ENCODE results near the gene JAG1.
A peak's percentile ranks its signal among the peaks of the same experiment; 100 is the strongest.

JAG1 gene

DNA sequence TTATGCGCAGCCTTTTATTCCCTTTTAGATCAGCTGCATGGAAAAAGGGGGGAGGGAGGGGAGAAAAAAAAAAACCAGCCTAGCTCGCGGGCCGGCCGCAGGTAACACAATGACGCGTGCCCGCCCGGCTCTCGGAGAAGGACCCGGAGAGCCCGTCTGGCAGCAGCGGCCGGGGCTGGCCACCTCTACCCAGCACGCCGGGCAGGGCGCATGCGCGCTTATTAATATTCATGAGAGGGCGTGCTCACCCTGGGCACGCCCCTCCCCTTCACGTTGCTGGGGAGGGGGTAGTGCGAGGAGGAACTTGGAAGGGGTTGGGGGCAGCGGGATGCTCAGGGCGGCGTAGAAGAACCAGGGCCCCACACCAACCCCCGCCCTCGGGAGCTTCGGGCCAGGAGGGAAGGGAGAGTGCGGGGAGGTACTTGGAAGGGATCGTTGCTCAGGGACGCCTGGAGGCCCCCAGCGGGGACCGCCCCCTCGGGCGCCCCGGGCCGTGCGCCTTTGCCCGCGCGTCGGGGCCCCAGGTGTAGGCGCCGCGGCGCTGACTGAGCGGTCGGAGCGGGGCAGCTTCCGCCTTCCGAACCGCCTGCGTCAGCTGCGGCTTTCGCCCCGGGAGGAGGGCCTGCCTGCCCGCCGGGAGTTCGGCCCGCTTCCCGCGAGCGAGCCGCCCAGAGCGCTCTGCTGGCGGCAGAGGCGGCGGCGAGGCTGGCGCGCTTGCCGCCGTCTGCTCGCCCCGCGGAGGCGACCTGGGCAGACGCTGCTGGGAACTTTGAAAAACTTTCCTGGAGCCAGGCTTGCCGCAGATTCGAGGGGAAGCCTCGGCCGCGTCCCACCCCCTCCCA lies at the start of gene JAG1:
Gene JAG1, minus strand, starts transcription at position 158 of the 842 bp plus-strand sequence. CDS start 469 bp downstream, outside the sequence.
- DNase-seq, result peak; percentile 76

DNA sequence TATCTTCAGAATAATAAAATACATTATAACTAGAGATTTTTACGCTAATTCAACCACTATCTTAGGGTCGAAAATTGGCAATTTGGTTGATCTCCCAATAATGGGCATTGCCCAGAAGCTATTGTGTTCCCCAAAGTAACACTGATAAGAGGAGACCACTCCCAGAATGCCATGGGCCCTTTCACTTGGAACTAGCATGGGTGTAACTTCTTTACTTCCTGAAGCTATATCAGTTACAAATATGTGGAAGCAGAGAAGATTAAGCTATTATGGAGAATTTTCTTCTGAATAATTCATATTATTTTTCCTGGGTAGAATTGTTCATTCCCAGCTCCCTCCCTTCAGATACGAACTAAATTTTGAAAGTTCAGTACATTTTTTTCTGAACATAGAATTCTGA lies 48.2 kb upstream of the JAG1 start:
- DNase-seq, result no peak

DNA sequence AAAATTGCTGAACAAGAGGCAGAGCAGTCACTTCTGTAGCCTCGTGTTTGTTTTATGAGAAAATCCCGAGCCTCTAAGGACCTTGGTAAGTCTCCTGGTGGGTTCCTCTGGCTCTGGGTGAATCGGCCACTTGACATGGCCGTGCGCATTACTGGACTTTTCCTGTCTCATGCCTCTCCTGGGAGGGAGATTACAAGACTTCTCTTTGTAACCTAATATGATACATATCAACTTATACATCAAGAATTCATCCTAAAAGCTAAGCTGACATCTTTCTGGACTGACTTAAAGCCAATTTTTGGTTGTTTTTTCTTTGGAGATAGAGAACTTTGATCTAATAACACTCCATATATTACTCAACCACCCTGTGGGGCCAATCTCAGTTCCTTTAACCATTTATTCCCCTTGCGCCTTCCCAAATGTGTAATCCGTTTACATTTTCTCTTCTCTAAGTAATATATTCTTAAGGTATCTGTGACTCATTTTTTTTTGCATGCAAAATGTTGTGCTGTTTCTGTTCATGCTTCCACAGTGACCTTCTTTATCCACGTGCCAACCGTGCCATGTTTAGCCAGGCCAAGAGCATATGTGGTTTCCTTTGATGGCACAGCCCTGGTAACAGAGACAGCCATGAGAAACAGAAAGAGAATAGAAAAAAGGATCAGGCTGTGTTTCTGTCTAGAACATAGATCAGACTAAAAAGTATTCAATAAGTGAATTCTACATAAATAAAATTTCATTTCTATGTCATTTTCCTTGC lies 47.5 kb upstream of the JAG1 start:
- DNase-seq, result no peak

DNA sequence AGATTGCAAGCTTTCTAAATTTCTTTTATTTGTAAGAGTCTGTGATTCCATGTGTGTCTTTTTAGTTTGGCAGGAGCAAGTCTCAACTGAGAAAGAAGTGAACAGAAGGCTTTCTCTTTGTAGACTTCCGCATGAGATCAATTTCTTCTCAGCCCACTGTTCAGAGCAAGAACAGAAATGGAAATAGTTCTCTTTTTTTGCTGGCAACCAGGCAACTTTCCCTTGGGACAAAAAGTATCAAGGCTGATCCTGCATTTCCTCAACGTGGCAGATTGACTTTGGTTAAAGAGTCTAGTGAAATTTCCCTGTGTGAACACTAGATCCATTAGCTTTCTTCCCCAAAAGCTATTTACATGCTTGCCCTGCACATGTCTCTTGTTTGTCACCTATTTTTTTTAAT lies 46.8 kb upstream of the JAG1 start:
- DNase-seq, result no peak

DNA sequence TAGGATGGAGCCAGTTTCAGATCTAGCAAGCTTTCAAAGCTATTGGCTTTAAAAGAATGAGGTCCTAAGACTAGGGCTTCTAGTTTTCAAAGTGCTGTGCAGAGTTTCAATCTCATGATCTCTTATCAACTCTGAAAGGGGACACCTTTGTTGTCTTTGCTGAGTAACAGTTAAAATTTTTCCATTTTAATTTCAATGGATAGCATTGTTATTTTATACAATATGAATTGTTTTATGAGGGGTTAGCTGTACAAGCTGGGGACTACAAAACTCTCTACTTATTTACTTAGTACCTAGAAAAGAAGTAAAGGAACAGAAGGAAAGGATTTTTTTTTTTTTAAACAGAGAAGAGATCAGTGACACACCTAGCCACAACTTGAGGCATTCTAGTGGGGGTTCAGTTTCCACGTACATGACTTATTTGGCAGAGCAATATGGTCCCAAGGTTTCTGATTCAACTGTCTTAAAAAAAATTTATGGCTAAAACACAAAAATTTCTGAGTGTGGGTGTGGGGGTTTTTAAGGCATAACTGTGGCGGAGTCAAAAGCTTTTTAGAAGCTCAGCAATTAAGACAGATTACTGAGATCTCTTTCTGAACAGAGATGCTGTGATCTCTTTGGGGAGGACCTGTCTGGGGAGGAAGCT lies 46.1 kb upstream of the JAG1 start:
- no peak for DNase-seq

DNA sequence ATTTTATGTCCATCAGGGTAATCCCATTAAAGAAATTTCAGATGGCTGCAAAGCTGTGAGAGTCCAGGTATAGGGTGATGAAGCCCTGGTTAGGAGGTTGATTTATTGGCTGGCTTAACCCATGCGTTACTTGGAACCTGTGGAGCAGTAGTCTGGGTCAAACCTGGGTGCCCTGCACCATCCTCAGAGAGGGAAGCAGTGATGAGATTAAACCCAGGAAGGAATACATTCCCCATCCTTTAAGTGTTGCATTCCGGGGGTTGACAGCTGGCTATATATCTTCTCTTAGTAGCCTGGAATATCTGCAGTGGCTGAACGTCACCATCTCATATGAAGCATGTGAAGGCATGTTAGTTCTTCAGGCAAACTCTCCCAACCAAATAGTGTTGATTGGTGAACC lies 44.9 kb upstream of the JAG1 start:
- DNase-seq, result no peak

DNA sequence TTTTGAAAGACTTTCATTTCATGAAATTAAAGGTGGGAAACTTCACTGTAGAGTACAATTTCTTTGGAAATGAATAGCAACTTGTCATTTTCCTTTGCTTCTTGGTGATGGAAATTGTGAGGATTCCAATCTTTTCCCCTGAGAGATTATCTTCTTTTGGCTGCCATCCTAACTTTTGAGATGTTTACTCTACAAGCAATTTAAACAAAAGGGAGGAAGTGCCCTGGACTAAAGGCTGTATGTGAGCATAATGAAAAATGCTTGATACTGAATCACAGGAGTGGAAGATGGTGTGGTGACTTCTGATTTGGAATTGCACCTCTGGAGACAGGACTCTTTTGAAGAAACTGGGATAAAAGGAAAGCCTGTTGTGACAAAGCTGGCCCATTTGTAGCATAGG lies 43.1 kb upstream of the JAG1 start:
- no peak for DNase-seq

DNA sequence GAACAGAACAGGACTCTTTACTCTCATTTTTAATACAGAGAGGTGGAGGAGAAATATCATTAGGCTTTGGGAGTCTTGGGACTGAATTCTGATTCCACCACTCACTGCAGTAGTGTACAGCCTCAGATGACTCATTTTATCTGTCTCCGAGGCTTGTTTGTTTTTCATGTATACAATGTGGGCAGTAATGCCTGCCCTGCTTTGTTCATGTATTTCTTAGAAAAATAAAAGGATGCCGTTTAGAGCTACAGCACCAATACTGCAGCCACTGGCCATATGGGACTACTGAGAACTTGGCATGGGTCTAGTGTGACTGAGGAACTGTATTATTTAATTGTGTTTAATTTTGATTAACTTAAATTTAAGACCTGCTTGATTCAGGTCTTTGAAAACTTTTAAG lies 41.2 kb upstream of the JAG1 start:
- DNase-seq, result no peak

DNA sequence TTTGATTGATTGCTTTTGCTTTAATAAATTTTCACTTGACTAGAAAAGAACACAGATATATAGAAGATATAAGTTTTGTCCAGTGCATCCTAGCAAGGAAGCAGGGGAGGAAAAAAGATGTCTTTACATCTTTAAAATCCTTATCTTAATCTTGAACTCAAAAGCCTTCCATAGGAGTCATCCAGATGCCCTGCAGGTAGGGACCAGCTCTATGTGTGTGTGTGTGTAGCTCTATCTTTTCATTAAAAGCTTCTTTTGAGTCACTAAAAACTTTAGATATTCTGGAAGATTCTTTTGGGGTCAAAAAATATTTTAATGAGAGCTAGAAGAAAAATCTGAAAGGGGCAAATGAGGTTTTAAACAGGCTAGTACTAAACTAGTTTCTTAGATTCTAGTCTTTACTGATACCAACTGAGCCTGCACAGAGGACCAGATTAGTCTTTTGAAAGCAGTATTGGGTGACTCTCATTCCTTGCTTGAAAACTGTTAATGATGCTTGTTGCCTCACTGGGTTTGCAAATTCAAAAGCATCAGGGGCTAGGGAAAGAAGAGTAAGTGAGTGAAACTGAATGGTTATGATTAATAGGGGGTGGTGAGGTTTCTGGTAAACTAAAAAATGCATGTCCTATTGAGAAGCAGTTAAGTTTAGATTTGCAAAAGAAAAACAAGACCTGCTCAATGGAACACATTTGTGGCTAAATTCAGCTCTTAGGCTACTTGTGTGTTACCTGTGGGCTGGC lies 40.6 kb upstream of the JAG1 start:
- DNase-seq, result no peak

DNA sequence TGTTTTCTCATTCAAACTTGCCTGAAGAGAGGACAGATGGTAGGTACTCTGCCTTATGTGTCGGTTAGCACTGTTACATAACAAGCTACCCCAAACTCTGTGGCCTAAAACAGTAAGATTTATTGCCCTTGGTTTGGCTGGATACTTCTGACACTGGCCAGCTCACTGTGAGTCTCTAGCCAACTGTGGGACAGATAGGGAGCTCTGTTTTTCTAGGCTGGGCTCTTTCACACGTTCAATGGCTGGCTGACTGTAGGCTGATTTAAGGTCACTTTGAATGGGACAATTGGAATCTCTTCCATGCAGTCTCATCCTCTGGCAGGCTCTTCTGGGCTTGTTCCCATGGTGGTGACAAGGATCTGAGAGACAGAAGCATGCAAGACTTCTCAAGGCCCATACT lies 39.4 kb upstream of the JAG1 start:
- no peak for DNase-seq

DNA sequence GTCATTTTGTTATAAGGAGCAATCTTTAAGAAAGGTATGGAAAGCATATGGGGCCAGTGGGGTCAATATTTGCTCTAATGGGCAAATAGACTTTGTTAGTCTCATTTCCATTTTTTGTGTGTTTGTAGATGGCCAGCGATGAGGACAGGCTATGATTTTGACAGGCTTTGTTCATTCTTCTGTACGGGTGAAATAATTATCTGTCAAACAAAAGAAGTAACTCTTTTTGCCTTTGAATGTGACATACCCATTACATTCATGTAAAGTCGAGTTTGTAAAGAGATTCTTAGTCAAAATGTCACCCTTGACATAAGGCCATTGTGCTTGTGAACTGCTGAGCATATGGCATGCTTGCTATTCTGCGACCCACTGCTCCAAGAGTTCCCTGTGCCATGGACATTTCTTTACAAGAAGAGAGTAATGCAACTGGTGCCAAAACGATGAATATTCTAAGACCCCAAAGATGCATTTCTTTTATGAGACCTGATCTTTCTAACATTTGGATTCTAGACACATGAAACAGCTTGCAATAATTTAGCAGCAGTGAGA lies 38.2 kb upstream of the JAG1 start:
- no peak for DNase-seq

DNA sequence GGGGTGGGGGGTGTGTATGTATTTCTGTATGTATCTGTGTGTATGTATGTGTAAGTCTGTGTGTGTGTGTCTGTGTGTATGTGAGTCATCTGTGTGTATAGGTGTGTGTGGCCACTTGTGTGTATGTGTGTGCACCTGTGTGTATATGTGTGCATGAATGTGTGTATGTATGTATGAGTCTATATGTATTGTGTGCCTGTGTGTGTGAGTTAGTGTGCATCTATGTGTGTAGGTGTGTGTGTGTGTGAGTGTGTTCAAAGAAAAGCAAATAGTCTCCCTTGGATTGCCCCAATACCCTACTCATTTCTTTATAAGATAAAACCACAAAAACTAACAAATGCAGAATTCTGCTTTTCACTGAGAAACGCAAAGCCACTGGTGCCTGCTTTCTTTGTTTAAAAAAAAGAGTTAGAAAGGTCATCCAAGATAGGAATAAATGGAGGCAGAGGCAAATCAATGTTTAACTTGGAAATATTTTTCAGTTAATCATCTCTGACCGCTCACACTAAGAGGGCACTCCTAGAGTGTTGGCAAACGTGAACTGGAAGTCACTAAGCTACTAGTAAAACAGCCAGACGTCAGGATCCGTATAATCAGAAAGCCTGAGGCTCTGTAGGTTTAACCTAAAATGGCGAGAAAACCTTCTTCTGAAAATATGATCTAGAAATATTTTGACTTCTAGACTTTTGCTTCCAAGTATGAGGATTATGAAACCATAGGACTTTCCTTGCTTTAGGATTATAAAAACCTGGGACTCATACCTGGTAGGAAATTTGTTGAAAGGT lies 37.4 kb upstream of the JAG1 start:
- no peak for DNase-seq

DNA sequence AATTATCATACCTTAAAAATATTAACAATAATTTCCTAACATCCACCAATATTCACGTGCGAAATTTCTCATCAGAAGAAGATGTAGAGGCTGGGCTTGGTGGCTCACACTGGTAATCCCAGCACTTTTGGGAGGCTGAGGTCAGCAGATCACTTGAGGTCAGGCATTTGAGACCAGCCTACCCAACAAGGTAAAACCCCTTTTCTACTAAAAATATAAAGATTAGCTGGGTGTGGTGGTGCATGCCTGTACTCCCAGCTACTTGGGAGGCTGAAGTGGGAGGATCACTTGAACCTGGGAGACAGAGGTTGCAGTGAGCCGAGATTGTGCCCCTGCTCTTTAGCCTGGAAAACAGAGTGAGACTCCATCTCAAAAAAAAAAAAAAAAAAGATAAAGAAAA lies 36.1 kb upstream of the JAG1 start:
- no peak for DNase-seq

DNA sequence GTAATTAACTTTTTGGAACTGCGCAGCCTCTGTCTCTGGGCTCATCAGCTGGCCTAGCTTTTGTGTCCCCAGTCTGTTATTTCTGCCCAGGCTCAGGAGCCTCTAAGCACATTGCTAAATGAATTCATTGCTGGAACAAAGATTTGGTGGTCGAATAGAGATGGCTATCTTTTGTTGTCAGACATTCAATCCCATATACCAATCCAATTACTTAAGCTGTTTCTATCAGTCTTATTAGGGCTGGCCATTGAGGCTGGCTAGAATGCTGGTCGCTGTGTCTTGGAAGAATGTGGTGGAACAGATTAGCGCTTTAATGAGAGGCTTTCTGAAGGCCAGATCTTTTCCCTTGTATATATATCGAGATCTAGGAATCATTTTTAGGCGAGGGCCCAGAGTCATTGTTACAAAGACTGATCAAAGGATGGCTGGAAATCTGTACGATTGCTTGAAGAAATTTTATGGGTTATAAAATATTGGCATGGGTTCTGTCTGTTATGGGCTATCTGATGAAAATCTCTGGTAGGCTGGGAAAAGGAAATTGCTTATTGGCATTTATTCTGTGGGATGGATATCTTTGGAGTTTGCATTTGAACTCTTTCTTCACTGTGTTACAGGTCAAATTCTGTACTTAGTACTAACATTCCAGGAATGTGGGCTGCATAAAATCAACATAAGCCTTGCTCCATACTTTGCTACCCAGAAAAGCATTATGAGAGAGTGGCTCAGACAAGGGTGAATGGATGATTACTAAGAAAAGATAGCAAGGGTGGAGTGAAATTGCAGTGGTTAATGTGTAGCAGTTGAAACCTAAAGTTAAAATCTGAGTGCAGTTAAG lies 34.8 kb upstream of the JAG1 start:
- DNase-seq, result no peak

DNA sequence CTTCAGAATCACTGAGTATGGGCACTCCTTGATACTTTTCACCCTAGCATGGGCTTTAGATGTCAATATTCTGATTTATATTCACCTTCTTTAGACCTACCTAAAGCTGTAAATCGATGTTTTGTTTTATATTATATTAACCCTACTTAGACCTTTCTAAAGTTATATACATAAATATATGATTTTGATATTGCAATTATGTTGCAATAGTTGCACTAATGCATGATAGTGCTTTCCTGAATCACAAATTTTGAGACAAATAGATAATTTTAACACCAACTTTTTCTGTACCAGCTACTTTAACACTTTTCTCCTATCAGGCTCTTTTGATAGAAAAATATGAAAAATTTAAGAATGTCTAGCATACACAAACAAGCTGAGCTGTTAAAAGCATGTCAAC lies 34.0 kb upstream of the JAG1 start:
- DNase-seq, result no peak

DNA sequence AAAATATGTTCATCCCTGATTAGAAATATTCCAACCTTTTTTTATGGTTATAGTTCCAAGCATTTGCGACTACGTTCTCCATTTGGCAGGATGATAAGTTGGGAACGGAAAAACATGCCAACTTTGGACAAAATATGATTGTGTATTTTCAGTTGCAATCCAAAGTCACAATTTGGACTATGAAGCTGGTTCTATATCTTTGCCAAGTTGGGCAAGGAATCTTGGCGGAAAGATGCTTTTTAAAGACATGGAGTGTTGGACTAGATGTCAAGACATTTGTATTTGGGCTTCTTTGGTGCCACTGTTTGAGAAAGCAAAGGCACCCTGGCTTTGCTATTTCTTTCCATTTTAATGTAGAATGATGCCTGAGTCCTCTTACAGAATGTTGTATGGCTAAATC lies 33.3 kb upstream of the JAG1 start:
- DNase-seq, result no peak

DNA sequence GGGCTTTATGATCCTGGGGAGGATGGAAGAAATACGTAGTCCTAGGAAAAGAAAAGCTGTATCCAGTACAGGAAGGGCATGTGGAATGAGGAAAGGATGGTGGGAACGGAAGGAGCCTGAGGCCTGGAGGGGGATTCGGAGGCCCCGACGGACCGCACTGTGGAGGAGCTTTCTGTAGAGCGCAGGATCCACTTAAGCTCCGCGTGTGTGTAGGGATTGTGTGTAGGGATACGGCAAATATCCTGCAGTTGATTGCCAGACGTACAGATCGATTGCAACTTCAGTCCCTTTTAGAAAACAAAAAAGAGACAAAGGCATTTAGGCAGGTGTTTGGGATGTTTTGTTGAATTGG lies 32.6 kb upstream of the JAG1 start:
- no peak for DNase-seq

DNA sequence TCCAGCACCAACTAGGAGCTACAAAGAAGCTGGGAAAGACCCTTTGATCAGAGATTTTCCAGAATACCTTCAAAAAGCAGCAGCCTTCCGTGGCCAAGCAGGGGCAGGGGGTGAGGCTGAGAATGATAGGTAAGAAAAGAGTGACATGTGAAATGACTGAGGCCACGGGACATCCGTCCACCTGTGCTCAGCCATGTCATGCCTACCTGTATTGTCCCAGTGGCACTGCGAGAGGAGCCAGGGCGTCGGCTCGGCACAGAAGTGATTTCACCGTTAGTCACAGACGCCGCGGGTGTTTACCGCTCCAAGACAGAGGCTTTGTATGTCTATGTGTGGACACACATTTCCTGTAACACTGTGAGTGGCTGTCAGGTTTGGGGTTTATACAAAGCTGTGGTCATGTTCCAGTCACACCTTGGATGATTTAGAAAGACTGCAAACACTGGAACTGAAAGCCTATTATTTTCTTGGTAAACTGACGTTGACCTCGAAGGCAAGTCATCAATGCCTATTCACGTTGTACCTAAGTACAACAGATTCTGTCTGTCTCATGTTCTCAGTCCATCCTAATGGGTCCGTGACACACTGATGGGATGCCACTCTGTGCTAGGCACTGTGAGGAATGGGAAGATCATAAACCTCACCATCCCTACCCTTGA lies 32.1 kb upstream of the JAG1 start:
- DNase-seq, result no peak

DNA sequence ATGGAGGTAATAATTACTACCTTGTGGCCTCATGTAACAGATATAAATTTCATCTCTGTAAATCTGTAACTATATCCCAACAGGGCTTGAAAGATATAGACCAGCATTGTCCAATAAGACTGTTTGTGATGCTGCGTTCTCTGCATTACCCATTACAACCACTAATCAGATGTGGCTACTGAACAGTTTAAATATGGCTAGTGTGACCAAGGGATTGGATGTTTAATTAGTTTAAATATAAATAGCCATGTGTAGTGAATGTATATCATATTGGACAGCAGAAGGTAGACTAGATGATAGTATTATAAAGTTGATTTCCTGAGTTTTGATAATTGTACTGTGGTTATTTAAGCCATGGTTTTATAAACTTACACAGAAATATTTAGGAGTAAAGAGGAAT lies 27.8 kb upstream of the JAG1 start:
- DNase-seq, result no peak

DNA sequence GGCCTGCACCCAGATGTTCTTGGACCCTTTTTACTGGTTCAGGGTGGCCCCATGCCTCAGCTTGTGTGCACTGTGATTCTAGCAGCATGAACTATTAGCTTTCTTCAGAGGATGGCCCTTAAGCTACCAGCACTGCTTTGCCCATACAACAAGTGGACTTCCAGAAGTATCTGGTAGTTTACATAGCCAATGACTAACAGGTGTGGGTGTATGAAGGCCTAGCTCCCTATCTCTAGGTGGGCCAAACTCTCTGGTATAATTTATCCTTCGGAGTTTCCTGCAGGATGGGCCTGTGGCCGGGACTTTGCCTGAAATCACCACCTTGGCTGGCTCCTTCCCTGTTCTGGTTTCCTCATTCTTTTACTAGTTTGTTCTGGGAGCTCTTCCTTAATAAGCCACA lies 26.1 kb upstream of the JAG1 start:
- no peak for DNase-seq

DNA sequence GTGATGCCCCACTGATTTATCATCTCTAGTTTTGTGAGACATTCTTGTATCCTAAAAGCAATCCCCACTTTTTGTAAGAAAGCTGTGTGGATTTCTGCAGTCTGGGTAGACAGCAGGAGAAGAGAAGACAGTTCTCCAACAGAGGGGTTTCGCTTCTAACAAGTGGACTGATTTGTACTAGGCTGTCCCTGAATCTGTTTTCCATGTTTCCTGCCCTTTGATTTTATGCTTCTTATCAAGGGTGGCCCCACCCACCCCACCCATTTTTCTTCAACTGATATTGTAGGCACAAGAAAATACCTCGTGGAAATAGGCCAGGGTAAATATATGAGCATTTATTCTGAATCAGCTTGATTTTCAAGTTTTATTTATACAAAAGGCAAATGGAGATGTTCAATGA lies 25.7 kb upstream of the JAG1 start:
- DNase-seq, result no peak

All from NCI-H1048 (cell line).